A673 (cell line): ENCODE data around the gene ALDOB. TPM values are rescaled to one million over a fixed set of nuclear protein-coding genes. Genes with fewer than 3 reads are reported as not detected.

ENCODE experiments used
- BruUV-seq: library from RNA; stranded (reverse); fragments of 400-500 nt; replicated peaks from 2 replicates; lab custom pipeline; 2021; lab: Mats Ljungman, UMichigan
- CTCF ChIA-PET: fragments of 300-600 bp; sonication (Branson Sonifier 250); formaldehyde crosslinking; loops from one replicate; lab custom pipeline; 2022; ENCODE audit warnings: antibody characterized with exemption; lab: Charles Lee
- POLR2A ChIA-PET: fragments of 300-600 bp; sonication (Branson Sonifier 250); formaldehyde crosslinking; loops from one replicate; lab custom pipeline; 2022; ENCODE audit warnings: antibody characterized with exemption; ENCODE audit not compliant: low non-redundant PET; lab: Charles Lee
- DNase-seq: peaks from one replicate; pipeline ENCODE4 v3.0.0-alpha.2; 2015; ENCODE audit warnings: low spot score
- H3K27ac ChIP-seq: fragments of 200-600 bp; sonication (generic); 2 replicates; pipeline ENCODE4 v1.5.1; 2016; ENCODE audit warnings: mixed run types, low read depth, mild to moderate bottlenecking, mixed read lengths, antibody characterized with exemption, low read length; ENCODE audit not compliant: poor library complexity, severe bottlenecking
- H3K27me3 ChIP-seq: fragments of 200-600 bp; sonication (generic); replicated peaks from 2 replicates; pipeline ENCODE4 v1.6.1; 2017; ENCODE audit warnings: mixed run types, low read depth, mild to moderate bottlenecking, mixed read lengths, antibody characterized with exemption, low read length; ENCODE audit not compliant: insufficient read depth, poor library complexity
- H3K36me3 ChIP-seq: fragments of 200-600 bp; sonication (generic); 2 replicates; pipeline ENCODE4 v1.6.1; 2016; ENCODE audit warnings: mixed run types, mild to moderate bottlenecking, mixed read lengths, antibody characterized with exemption, low read length; ENCODE audit not compliant: insufficient read depth, poor library complexity, severe bottlenecking
- H3K4me1 ChIP-seq: fragments of 200-600 bp; sonication (generic); 2 replicates; pipeline ENCODE4 v1.6.1; 2017; ENCODE audit warnings: mixed run types, mild to moderate bottlenecking, mixed read lengths, antibody characterized with exemption, low read length; ENCODE audit not compliant: insufficient read depth, poor library complexity, severe bottlenecking
- H3K4me3 ChIP-seq: fragments of 200-600 bp; sonication (generic); 2 replicates; pipeline ENCODE4 v1.5.1; 2016; ENCODE audit warnings: low read depth, mixed run types, mild to moderate bottlenecking, mixed read lengths, low read length; ENCODE audit not compliant: poor library complexity, severe bottlenecking
- H3K9me3 ChIP-seq: fragments of 200-600 bp; sonication (generic); 2 replicates; pipeline ENCODE4 v1.6.1; 2016; ENCODE audit warnings: mixed run types, low read depth, mild to moderate bottlenecking, mixed read lengths, antibody characterized with exemption, low read length; ENCODE audit not compliant: poor library complexity, severe bottlenecking
- EZH2 ChIP-seq: fragments of 200-600 bp; sonication (generic); IDR thresholded peaks from 2 replicates; pipeline ENCODE4 v1.6.1; 2017; ENCODE audit warnings: borderline replicate concordance, low read depth, mild to moderate bottlenecking, mixed read lengths, antibody characterized with exemption, low read length; ENCODE audit not compliant: poor library complexity, severe bottlenecking
- intact Hi-C: fragments of 100-400 bp; cut with micrococcal nuclease; formaldehyde crosslinking; loops from one replicate; pipeline ENCODE4 v1.10.0; 2022; ENCODE audit not compliant: unreplicated experiment
- total RNA-seq: library from RNA; stranded (reverse); gene quantifications from 2 replicates; pipeline ENCODE4 v1.2.3, GENCODE V29; 2021
- TF ChIP-seq, protein P1 (sequence below): fragments of 300-800, 200-600 bp; sonication (generic); conservative IDR thresholded peaks from 2 replicates; pipeline ENCODE4 v1.5.1; 2017; ENCODE audit warnings: low read depth, mild to moderate bottlenecking, antibody characterized with exemption, low read length, moderate library complexity, mixed read lengths

Gene ALDOB
- total RNA-seq, 1 experiment from 2014 or later: not detected

- TF ChIP-seq, protein P1, sequence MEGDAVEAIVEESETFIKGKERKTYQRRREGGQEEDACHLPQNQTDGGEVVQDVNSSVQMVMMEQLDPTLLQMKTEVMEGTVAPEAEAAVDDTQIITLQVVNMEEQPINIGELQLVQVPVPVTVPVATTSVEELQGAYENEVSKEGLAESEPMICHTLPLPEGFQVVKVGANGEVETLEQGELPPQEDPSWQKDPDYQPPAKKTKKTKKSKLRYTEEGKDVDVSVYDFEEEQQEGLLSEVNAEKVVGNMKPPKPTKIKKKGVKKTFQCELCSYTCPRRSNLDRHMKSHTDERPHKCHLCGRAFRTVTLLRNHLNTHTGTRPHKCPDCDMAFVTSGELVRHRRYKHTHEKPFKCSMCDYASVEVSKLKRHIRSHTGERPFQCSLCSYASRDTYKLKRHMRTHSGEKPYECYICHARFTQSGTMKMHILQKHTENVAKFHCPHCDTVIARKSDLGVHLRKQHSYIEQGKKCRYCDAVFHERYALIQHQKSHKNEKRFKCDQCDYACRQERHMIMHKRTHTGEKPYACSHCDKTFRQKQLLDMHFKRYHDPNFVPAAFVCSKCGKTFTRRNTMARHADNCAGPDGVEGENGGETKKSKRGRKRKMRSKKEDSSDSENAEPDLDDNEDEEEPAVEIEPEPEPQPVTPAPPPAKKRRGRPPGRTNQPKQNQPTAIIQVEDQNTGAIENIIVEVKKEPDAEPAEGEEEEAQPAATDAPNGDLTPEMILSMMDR: no peak
- no peak for TF ChIP-seq EZH2
- peaks cover 4% of the 10 kb centered on the region for H3K4me1 ChIP-seq
- no TSS peak for BruUV-seq
- H3K4me3 ChIP-seq: no peak overlapping the region
- H3K27ac ChIP-seq: no peak overlapping the region
- H3K36me3 ChIP-seq: peaks cover 85% of the 10 kb centered on the region
- peaks cover 53% of the 10 kb centered on the region for H3K9me3 ChIP-seq
- intact Hi-C loops: no loop called here
- ChIA-PET CTCF (no interaction called here), POLR2A (no interaction called here)
- H3K27me3 ChIP-seq: no peaks in the 10 kb centered on the region
- no peak for DNase-seq
Observed at GRCh38 chr9:101403516-101404285, 31.9 kb downstream of the ALDOB start.

- peaks cover 67% of the 10 kb centered on the region for H3K36me3 ChIP-seq
- peaks cover 4% of the 10 kb centered on the region for H3K4me1 ChIP-seq
- DNase-seq: no peak
- intact Hi-C loops: no loop called here
- no peaks in the 10 kb centered on the region for H3K27me3 ChIP-seq
- TF ChIP-seq, protein P1: no peak
- TF ChIP-seq EZH2: no peak
- POLR2A ChIA-PET: no interaction called here
- CTCF ChIA-PET: interaction anchor here (1.1 kb wide), 1 partner anchor 12 kb away, joined by 4 read pairs; no protein-coding TSS in a partner anchor
- BruUV-seq: TSS peak; percentile 22
- peak overlapping the region; percentile 62 for H3K4me3 ChIP-seq
- H3K27ac ChIP-seq: no peak overlapping the region
- H3K9me3 ChIP-seq: peaks cover 24% of the 10 kb centered on the region
Observed at GRCh38 chr9:101400120-101400519, 35.5 kb downstream of the ALDOB start.

- no peak for DNase-seq
- intact Hi-C loops: no loop called here
- no peak overlapping the region for H3K27ac ChIP-seq
- TF ChIP-seq EZH2: no peak
- TF ChIP-seq, protein P1: no peak
- ChIA-PET POLR2A (no interaction called here), CTCF (interaction anchor here (1.1 kb wide), 1 partner anchor 11 kb away, joined by 4 read pairs; no protein-coding TSS in a partner anchor)
- H3K4me3 ChIP-seq: peak overlapping the region; percentile 62
- peaks cover 22% of the 10 kb centered on the region for H3K9me3 ChIP-seq
- H3K4me1 ChIP-seq: peaks cover 4% of the 10 kb centered on the region
- peaks cover 63% of the 10 kb centered on the region for H3K36me3 ChIP-seq
- H3K27me3 ChIP-seq: no peaks in the 10 kb centered on the region
- BruUV-seq: no TSS peak
Observed at GRCh38 chr9:101399643-101399970, 36.0 kb downstream of the ALDOB start.
